Measurements from ENCODE around the gene USP9X.
"Not testable (repeated sequence)": the region's sequence is repeated elsewhere in the genome, so short reads cannot be mapped to it uniquely, and the experiment has no call there.

Gene USP9X

DNA sequence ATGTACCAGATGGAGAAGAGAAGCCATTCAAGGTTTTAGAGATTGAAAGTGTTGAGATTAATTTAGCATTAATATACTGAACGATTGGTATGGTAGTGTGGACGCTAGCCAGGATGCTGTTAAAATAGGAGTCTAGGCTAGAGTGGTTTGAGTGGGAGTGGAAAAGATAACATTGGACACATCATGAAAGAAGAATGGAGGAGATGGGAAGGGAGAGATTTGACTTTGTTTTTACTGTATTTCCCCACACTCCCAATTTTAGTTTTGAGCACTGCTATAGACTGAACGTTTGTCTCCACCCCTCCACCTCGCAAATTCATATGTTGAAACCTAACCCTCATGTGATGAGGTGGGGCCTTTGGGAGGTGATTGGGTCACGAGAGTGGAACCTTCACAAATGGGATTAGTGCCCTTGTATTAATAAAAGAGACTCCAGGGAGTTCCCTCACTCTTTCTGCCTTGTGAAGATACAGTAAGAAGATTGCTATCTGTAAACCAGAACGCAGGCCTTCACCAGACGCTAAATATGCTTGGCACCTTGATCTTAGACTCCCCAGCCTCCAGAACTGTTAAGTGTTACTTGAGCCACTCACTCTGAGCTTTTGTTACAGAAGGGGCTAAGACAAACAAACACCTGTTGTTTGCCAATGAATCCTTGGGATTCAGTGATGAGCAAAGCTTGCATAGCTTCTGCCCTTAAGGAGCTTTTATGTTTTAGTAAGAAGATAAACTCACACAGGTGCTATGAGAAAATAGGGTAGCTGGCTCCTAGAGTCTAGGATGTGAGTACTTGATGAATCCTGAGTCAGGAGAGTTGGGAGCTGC lies 25.8 kb downstream of the USP9X start:
- TF ChIP-seq, protein P1, sequence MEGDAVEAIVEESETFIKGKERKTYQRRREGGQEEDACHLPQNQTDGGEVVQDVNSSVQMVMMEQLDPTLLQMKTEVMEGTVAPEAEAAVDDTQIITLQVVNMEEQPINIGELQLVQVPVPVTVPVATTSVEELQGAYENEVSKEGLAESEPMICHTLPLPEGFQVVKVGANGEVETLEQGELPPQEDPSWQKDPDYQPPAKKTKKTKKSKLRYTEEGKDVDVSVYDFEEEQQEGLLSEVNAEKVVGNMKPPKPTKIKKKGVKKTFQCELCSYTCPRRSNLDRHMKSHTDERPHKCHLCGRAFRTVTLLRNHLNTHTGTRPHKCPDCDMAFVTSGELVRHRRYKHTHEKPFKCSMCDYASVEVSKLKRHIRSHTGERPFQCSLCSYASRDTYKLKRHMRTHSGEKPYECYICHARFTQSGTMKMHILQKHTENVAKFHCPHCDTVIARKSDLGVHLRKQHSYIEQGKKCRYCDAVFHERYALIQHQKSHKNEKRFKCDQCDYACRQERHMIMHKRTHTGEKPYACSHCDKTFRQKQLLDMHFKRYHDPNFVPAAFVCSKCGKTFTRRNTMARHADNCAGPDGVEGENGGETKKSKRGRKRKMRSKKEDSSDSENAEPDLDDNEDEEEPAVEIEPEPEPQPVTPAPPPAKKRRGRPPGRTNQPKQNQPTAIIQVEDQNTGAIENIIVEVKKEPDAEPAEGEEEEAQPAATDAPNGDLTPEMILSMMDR (IDR thresholded peaks at IDR 0.05; ENCODE audit: insufficient read depth, missing control alignments) = no peak
- FAIRE-seq = no peak
- DNase-seq (ENCODE audit: insufficient read length, low spot score) = no peak

DNA sequence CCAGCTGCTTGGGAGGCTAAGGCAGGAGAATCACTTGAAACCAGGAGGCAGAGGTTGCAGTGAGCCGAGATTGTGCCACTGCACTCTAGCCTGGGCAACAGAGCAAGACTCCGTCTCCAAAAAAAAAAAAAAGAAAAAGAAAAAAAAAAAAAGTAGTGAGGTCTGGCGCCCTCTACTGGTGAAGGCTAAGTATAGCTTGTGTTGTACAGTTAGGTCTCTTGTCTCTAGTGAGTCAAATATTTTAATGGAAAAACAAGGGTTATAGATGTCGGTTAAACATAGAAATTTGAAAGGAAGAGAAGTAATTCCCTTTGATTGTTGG lies 29.8 kb downstream of the USP9X start:
- not testable (repeated sequence) for FAIRE-seq; DNase-seq (ENCODE audit: insufficient read length, low spot score)
- TF ChIP-seq, protein P1 (IDR thresholded peaks at IDR 0.05; ENCODE audit: insufficient read depth, missing control alignments) = peak; percentile 46

DNA sequence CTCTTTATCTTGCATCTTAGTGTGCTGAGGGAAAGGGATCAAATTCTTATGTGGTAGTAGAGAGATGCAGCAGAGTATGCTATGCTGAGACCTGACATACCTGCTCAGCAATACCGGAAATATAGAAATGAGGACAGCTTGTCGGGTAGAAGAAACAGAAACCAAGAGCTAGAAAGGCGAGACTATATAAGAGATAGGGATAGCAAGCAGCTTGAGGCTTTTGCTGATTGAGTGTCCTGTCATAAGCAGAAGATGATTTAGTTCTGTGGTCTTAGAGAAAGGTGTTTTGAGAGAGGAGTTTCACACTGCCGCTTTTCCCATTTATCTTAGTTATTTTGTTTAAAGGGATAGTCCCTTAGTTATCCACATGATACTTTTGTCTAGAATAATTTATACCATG lies 31.7 kb downstream of the USP9X start:
- FAIRE-seq = no peak
- DNase-seq (ENCODE audit: insufficient read length, low spot score) = no peak
- TF ChIP-seq, protein P1 (IDR thresholded peaks at IDR 0.05; ENCODE audit: insufficient read depth, missing control alignments) = no peak

DNA sequence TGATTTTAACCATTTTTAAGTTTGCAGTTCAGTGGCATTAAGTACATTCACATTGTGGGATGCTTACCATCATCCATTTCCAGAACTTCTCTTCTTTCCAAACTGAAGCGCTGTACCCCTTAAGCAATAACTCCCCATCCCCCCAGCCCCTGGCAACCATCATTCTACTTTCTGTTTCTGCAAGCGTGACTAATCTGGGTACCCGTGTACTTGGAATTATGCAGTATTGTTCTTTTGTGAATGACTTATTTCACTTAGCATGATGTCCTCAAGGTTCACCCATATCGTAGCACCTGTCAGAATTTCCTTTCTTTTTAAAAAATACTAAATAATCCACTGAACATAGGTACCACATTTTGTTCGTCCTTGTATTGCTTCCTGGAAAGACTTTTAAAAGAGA lies 32.9 kb downstream of the USP9X start:
- TF ChIP-seq, protein P1 (IDR thresholded peaks at IDR 0.05; ENCODE audit: insufficient read depth, missing control alignments) = no peak
- DNase-seq (ENCODE audit: insufficient read length, low spot score) = no peak
- FAIRE-seq = no peak

DNA sequence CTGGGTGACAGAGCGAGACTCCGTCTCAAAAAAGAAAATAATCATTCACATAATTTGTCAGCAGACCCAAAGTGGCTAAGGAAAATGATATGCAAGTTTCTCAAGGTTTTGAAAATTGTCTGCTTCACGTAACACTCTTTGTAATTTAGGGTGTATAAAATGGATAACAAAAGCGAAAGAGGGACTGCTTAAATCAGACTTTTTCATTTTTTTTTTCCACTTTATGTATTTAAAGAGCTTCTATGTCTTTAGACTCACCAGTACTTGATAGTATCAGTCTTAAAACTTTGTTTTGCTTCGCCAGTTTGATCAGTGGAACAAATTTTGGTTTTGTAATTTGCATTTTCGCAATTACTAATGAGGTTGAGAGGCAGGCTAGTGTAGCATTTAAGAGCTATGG lies 34.6 kb downstream of the USP9X start:
- DNase-seq (ENCODE audit: insufficient read length, low spot score) (no peak), FAIRE-seq (no peak)
- TF ChIP-seq, protein P1 (IDR thresholded peaks at IDR 0.05; ENCODE audit: insufficient read depth, missing control alignments) = no peak

DNA sequence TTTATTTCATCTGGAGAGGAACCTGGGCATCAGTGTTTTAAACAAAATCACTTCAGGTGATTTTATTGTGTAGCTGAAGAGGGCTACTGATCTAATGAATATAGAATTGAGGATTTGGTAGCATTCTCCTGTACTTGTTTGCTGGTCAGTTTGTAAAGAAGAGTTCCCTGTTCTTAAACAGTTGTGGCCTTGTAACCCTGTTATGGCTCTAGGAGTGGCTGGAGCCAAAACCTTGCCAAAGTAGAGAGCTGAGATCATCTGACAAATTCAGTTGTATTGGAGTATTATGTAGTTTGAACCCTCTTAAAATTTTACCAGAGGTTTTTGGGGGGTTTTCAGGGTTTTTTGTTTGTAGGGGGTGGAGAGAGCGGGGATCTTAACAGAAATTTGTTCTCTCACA lies 36.5 kb downstream of the USP9X start:
- FAIRE-seq = no peak
- TF ChIP-seq, protein P1 (IDR thresholded peaks at IDR 0.05; ENCODE audit: insufficient read depth, missing control alignments) = no peak
- DNase-seq (ENCODE audit: insufficient read length, low spot score) = no peak

DNA sequence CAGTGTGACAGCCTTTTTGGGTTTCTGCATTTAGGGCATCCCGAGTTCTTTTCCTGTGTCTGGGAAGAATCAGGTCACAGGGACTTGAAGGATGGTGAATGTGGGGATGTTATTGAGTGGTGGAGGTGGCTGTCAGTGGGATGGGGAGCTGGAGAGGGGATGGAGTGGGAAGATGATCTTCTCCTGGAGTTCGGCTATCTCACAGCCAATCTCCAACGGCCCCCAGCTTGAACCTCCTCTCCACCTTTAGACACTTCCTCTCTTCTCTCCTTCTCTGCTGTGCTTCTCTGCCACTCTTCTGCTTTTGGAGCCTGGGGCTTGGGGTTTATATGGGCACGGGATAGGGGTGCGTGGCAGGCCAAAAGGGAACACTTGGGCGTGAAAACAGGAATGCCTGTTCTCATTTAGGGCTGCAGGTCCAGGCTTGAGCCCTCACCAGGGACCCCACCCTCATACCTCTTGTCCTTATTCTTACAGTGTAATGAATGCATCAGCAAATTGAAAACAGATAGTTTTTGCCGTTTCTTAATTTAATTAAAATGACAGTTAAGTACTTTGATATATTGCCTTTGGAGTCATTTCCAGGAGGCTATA lies 37.5 kb downstream of the USP9X start:
- TF ChIP-seq, protein P1 (IDR thresholded peaks at IDR 0.05; ENCODE audit: insufficient read depth, missing control alignments) = no peak
- DNase-seq (ENCODE audit: insufficient read length, low spot score) = no peak
- FAIRE-seq = no peak
